Motor neuron (in vitro differentiated cells): Measurements from ENCODE around the gene KRT77. TPM values are rescaled to one million over a fixed set of nuclear protein-coding genes. Genes with fewer than 3 reads are reported as not detected.

Experiments
- total RNA-seq, 8 experiments: library from RNA; unstranded; fragments of 300-600 nt; gene quantifications; 2 replicates each; pipeline versions ENCODE4 v1.2.3 to v1.2.4, GENCODE V29; 2022

The KRT77 gene
- total RNA-seq, 8 experiments from 2014 or later = 0.09 to 0.38 (median 0.21) TPM; not detected in 4

Other genes starting within 250 kb of the KRT77 start
- under 1 TPM in 2 of 8 experiments, not detected in 6; 0.38 to 0.71 TPM for gene KRT6C, start 229.7 kb downstream of the KRT77 start, total RNA-seq
- gene KRT6A, start 210.3 kb downstream of the KRT77 start, total RNA-seq = under 1 TPM in 3 of 8 experiments, not detected in 5; 0.27 to 1.00 (median 0.29) TPM
- gene KRT5, start 183.1 kb downstream of the KRT77 start, total RNA-seq = 1 to 10 TPM in 1 of 8 experiments, under 1 TPM in 4, not detected in 3; 0.14 to 1.9 (median 0.38) TPM
- under 1 TPM in 4 of 8 experiments, not detected in 4; 0.14 to 0.52 (median 0.16) TPM for gene KRT71, start 150.4 kb downstream of the KRT77 start, total RNA-seq
- under 1 TPM in 3 of 8 experiments, not detected in 5; 0.04 to 0.38 (median 0.14) TPM for gene KRT74, start 129.7 kb downstream of the KRT77 start, total RNA-seq
- under 1 TPM in 1 of 8 experiments, not detected in 7; 0.21 TPM for gene KRT72, start 102.1 kb downstream of the KRT77 start, total RNA-seq
- gene KRT73, start 85.0 kb downstream of the KRT77 start, total RNA-seq = under 1 TPM in 4 of 8 experiments, not detected in 4; 0.17 to 0.24 (median 0.21) TPM
- gene KRT2, start 51.3 kb downstream of the KRT77 start, total RNA-seq = under 1 TPM in 4 of 8 experiments, not detected in 4; 0.08 to 0.62 (median 0.35) TPM
- under 1 TPM in 3 of 8 experiments, not detected in 5; 0.17 to 0.24 (median 0.20) TPM for gene KRT1, start 23.1 kb downstream of the KRT77 start, total RNA-seq
- under 1 TPM in 5 of 8 experiments, not detected in 3; 0.08 to 0.38 (median 0.14) TPM for gene KRT76, start 73.8 kb upstream of the KRT77 start, total RNA-seq
- under 1 TPM in 4 of 8 experiments, not detected in 4; 0.24 to 0.66 (median 0.25) TPM for gene KRT3, start 92.6 kb upstream of the KRT77 start, total RNA-seq
- gene KRT4, start 110.6 kb upstream of the KRT77 start, total RNA-seq = 1 to 10 TPM in 1 of 8 experiments, under 1 TPM in 4, not detected in 3; 0.14 to 1.7 (median 0.66) TPM
- under 1 TPM in 2 of 8 experiments, not detected in 6; 0.32 to 0.90 TPM for gene KRT79, start 130.8 kb upstream of the KRT77 start, total RNA-seq
- 1 to 10 TPM in 2 of 8 experiments, under 1 TPM in 3, not detected in 3; 0.09 to 1.5 (median 0.71) TPM for gene KRT78, start 145.5 kb upstream of the KRT77 start, total RNA-seq
- gene KRT8, start 201.6 kb upstream of the KRT77 start, total RNA-seq = 10 to 100 TPM in 2 of 8 experiments, 1 to 10 TPM in 6; 1.2 to 11.5 (median 8.3) TPM
- 10 to 100 TPM in 4 of 8 experiments, 1 to 10 TPM in 3, under 1 TPM in 1; 0.43 to 88.6 (median 14.6) TPM for gene KRT18, start 245.6 kb upstream of the KRT77 start, total RNA-seq